EH (cell line): ENCODE measurements around the gene RGS16.

ENCODE experiments used
- DNase-seq: peaks from one replicate; pipeline ENCODE4 v3.0.0-alpha.2; 2015; ENCODE audit warnings: low read depth

The RGS16 gene

GRCh38 chr1:182608845-182609610, 4.8 kb upstream of the RGS16 start:
- DNase-seq, result peak; percentile 70

GRCh38 chr1:182608236-182608635, 4.0 kb upstream of the RGS16 start:
- DNase-seq, result no peak

GRCh38 chr1:182607566-182607965, 3.4 kb upstream of the RGS16 start:
- no peak for DNase-seq

GRCh38 chr1:182603646-182604174, 479 bp downstream of the RGS16 start:
- DNase-seq, result no peak

GRCh38 chr1:182602935-182603645, 1.1 kb downstream of the RGS16 start:
- DNase-seq, result peak; percentile 30

- no peak for DNase-seq
These were observed 2.3 kb downstream of the RGS16 start for GRCh38 chr1:182601913-182602312.

GRCh38 chr1:182601416-182601786, 2.8 kb downstream of the RGS16 start:
- peak; percentile 75 for DNase-seq

- no peak for DNase-seq
These were observed 3.3 kb downstream of the RGS16 start for GRCh38 chr1:182600745-182601415.

- no peak for DNase-seq
These were observed 4.0 kb downstream of the RGS16 start for GRCh38 chr1:182600036-182600713.

- DNase-seq, result no peak
These were observed 4.8 kb downstream of the RGS16 start for GRCh38 chr1:182599339-182599738.

- DNase-seq, result no peak
These were observed 5.9 kb downstream of the RGS16 start for GRCh38 chr1:182598296-182598695.

- DNase-seq, result no peak
These were observed 7.3 kb downstream of the RGS16 start for GRCh38 chr1:182596934-182597333.

- peak; percentile 74 for DNase-seq
These were observed 8.4 kb downstream of the RGS16 start for GRCh38 chr1:182595641-182596240.

- no peak for DNase-seq
These were observed 14.3 kb downstream of the RGS16 start for GRCh38 chr1:182589931-182590330.

GRCh38 chr1:182589520-182589919, 14.7 kb downstream of the RGS16 start:
- no peak for DNase-seq

- peak; percentile 82 for DNase-seq
These were observed 15.4 kb downstream of the RGS16 start, which contains the start of gene RNASEL for GRCh38 chr1:182588500-182589396. TSS of gene RNASEL (minus strand) at chr1:182589256. CDS start at chr1:182586806, 2,450 bp downstream.

GRCh38 chr1:182587666-182588499, 16.3 kb downstream of the RGS16 start:
- DNase-seq, result no peak

- no peak for DNase-seq
These were observed 17.1 kb downstream of the RGS16 start for GRCh38 chr1:182587093-182587492.

- no peak for DNase-seq
These were observed 17.8 kb downstream of the RGS16 start for GRCh38 chr1:182586380-182586779.

GRCh38 chr1:182584746-182585145, 19.4 kb downstream of the RGS16 start:
- DNase-seq, result no peak
